H1 (cell line): Measurements from ENCODE around the gene PLEK. TPM values are rescaled to one million over a fixed set of nuclear protein-coding genes. Genes with fewer than 3 reads are reported as not detected.

Experiments
- ATF3 ChIP-seq: IDR thresholded peaks from 2 replicates; pipeline ENCODE4 v1.6.1; 2011; ENCODE audit warnings: low read depth, mild to moderate bottlenecking, low read length; ENCODE audit not compliant: insufficient read depth
- GABPA ChIP-seq: IDR thresholded peaks from 2 replicates; pipeline ENCODE4 v1.6.1; 2011; ENCODE audit warnings: mild to moderate bottlenecking, low read length, moderate library complexity, borderline replicate concordance; ENCODE audit not compliant: insufficient read depth
- KDM1A ChIP-seq: fragments of 200-600, 300-600 bp; sonication (generic); IDR thresholded peaks from 2 replicates; pipeline ENCODE4 v1.7.1; 2016; ENCODE audit warnings: mild to moderate bottlenecking, low read length, borderline replicate concordance
- MAFK ChIP-seq: IDR thresholded peaks from 2 replicates; pipeline ENCODE4 v1.6.1; 2012; ENCODE audit warnings: low read depth, mild to moderate bottlenecking, improper control_type of control experiment, low read length
- SRF ChIP-seq: IDR thresholded peaks from 2 replicates; pipeline ENCODE4 v1.6.1; 2011; ENCODE audit warnings: mild to moderate bottlenecking, low read depth, low read length, moderate library complexity
- polyA plus RNA-seq, 7 experiments: library from polyadenylated mRNA; depleted of rRNA in 3 of 7; stranded (reverse) in 5 of 7; unstranded in 2 of 7; fragments of >200 nt in 5 of 7; fragments of 200-250 nt in 2 of 7; gene quantifications; 1 replicate in 5 of 7; 2 replicates in 1 of 7; 4 replicates in 1 of 7; pipeline versions ENCODE4 v1.2.1 to v1.2.3, GENCODE V29; 2011 to 2013; ENCODE audit warnings: missing spikeins in 2 of 7, mixed read lengths in 2 of 7
- total RNA-seq: library from RNA; stranded (reverse); fragmentation: NEBNext Ultra II Directional; extraction: Animal tissue kit (Norgen Biotek cat#: 25700); gene quantifications from 2 replicates; pipeline ENCODE4 v1.2.1, GENCODE V29; 2021

Gene PLEK
- total and polyA plus RNA-seq, 2 of the 8 experiments (the other 6 are each of a cell fraction or from before 2014, with no cell fraction given) = not detected

- TF ChIP-seq MAFK = no peak
- TF ChIP-seq SRF = no peak
- no peak for TF ChIP-seq KDM1A
- TF ChIP-seq ATF3 = no peak
- TF ChIP-seq GABPA = no peak
Measured at GRCh38 chr2:68383778-68384177, 18.7 kb downstream of the PLEK start (continued).
